HG03378 (cell line): ENCODE measurements around the gene RARA.
"Not testable (repeated sequence)": the region's sequence is repeated elsewhere in the genome, so short reads cannot be mapped to it uniquely, and the experiment has no call there.

ENCODE experiments used
- ATAC-seq: cut with Tn5 transposase; IDR thresholded peaks from one replicate; pipeline ENCODE4 v1.9.1; 2021; ENCODE audit warnings: mild to moderate bottlenecking, moderate library complexity; ENCODE audit not compliant: unreplicated experiment

RARA gene

GRCh38 chr17:40372644-40373043 is 63.7 kb downstream of the RARA start:
- ATAC-seq: not testable (repeated sequence)

GRCh38 chr17:40373324-40373723 is 64.3 kb downstream of the RARA start:
- ATAC-seq: no peak

DNA sequence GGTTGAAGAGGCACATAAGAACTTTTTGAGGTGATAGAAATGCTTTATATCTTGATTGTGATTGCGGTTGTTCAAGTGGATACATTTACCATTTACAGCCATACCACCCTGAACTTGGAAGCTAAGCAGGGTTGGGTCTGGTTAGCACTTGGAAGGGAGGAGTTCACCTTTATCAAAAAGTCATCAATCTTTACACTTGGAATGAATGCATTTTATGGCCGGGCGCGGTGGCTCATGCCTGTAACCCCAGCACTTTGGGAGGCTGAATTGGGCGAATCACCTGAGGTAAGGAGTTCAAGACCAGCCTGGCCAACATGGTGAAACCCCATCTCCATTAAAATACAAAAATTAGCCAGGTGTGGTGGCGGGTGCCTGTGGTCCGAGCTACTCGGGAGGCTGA is 65.0 kb downstream of the RARA start:
- no peak for ATAC-seq

DNA sequence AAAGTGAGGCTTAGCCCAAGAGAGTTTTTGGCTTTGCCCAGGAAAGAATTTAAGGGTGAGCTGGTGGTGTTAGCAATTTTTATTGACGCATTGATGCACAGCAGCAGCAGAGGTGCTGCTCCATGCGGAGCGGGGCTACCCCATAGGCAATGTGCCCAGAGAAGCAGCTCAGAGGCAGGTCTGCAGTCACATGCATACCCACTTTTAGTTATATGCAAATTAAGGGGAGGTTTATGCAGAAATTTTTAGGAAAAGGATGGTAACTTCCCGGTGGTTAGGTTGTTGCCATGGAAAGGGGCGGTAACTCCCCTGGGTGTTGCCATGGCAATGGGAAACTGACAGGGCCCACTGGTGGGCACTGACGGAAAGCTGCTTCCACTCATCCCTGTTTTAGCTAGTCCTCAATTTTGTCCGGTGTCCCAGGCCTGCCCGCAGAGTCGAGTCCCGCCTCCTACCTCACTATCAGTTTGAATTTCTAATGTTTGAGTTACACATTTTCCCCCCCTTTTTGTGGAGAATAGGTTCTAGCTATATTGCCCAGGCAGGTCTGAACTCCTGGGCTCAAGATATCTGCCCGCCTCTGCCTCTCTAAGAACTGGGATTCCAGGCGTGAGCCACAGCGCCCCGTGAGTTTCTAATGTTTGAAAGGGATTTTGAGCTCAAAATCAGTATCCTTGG is 66.0 kb downstream of the RARA start:
- no peak for ATAC-seq

DNA sequence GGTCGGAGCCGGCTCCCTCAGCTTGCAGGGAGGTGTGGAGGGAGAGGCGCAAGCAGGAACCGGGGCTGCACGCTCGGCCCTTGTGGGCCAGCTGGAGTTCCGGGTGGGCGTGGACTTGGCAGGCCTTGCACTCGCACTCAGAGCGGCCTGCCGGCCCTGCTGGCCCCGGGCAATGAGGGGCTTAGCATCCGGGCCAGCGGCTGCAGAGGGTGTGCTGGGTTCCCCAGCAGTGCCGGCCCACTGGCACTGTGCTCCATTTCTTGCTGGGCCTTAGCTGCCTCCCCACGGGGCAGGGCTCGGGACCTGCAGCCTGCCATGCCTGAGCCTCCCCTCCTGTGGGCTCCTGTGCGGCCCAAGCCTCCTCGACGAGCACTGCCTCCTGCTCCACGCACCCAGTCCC is 66.8 kb downstream of the RARA start:
- ATAC-seq: not testable (repeated sequence)

- not testable (repeated sequence) for ATAC-seq
Measured at GRCh38 chr17:40376541-40376940, 67.6 kb downstream of the RARA start.

- no peak for ATAC-seq
Measured at GRCh38 chr17:40377832-40378231, 68.9 kb downstream of the RARA start.

DNA sequence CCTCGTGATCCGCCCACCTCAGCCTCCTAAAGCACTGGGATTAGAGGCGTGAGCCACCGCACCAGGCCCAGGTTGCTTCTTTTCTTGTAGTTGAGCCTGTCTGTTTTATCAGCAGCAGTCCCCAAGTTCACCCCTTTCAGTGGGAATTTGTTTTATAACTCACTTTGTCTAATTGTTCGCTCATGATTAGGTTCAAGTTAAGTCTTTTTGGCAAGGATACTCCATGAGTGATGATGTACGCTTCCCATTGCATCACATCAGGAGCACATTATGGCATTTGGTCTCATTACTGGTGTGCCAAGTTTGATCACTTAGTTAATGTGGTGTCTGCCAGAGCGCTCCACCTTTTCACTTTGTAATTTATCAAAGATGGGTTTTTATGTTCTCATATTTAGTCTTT is 70.0 kb downstream of the RARA start:
- no peak for ATAC-seq

DNA sequence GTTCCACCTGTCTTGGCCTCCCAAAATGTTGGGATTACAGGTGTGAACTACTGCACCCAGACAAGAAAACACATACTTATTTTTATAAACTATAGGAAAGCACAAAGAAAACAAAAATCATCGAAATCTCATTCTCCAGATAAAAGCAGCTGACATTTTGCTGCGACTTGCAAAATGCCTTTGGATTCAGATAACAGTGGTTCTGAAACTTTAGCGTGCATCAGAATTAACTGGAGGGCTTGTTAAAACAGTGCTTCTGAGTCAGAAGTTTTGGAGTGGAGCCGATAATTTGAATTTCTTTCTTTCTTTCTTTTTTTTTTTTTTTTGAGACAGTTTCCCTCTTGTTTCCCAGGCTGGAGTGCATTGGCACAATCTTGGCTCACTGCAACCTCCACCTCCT is 73.3 kb downstream of the RARA start:
- ATAC-seq: no peak

DNA sequence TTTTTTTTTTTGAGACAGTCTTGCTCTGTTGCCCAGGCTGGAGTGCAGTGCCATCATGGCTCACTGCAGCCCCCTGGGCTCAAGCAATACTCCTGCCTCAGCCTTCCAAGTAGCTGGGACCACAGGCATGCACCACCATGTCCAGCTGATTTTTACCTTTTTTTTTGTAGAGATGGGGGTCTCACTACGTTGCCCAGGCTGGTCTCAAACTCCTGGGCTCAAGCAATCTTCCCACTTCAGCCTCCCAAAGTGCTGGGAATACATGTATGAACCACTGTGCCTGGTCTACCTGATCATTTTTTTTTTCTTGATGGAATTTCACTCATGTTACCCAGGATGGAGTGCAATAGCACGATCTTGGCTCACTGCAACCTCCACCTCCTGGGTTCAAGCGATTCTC is 77.6 kb downstream of the RARA start:
- not testable (repeated sequence) for ATAC-seq

DNA sequence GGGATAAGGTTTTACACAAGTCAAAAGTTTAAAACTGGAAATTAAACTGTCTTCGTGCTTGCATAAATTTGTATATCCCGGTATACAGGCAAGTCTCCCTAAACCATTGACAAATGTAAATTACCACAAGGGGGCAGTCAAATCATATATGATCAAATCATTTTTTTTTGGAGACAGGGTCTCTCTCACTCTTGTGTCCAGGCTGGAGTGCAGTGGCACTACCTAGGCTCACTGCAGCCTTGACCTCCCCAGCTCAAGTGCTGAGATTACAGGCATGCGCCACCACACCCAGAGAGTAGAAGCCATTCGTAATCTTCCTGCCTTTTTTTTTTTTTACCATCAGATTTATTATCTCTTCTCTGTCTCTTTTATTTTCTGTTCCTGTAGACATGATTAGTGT is 90.2 kb downstream of the RARA start:
- no peak for ATAC-seq

- ATAC-seq: no peak
Measured at GRCh38 chr17:40402668-40403067, 93.7 kb downstream of the RARA start.

GRCh38 chr17:40404003-40404402 is 95.0 kb downstream of the RARA start:
- ATAC-seq: no peak
